ENCODE results near the gene ADA. TPM values are rescaled to one million over a fixed set of nuclear protein-coding genes. Genes with fewer than 3 reads are reported as not detected.

ADA gene
- total RNA-seq, 1 donor: 14.4 TPM

GRCh38 chr20:44627364-44628010 lies 24.0 kb downstream of the ADA start:
- Histone ChIP-seq H3K27me3 (ENCODE audit: insufficient read depth, low read length) (no peaks in the 10 kb centered on the region), H3K4me3 (ENCODE audit: low read length) (no peak overlapping the region), H3K9me3 (ENCODE audit: low read depth, low read length) (no peaks in the 10 kb centered on the region), H3K4me1 (ENCODE audit: insufficient read depth, low read length) (no peaks in the 10 kb centered on the region)

- Histone ChIP-seq H3K27me3 (ENCODE audit: insufficient read depth, low read length) (no peaks in the 10 kb centered on the region), H3K4me3 (ENCODE audit: low read length) (no peak overlapping the region), H3K9me3 (ENCODE audit: low read depth, low read length) (no peaks in the 10 kb centered on the region), H3K4me1 (ENCODE audit: insufficient read depth, low read length) (no peaks in the 10 kb centered on the region)
These were observed 25.2 kb downstream of the ADA start for GRCh38 chr20:44626278-44626677.

GRCh38 chr20:44625361-44625760 lies 26.1 kb downstream of the ADA start:
- Histone ChIP-seq H3K9me3 (ENCODE audit: low read depth, low read length) (no peaks in the 10 kb centered on the region), H3K27me3 (ENCODE audit: insufficient read depth, low read length) (no peaks in the 10 kb centered on the region), H3K4me3 (ENCODE audit: low read length) (no peak overlapping the region), H3K4me1 (ENCODE audit: insufficient read depth, low read length) (no peaks in the 10 kb centered on the region)

- Histone ChIP-seq H3K4me1 (ENCODE audit: insufficient read depth, low read length) (no peaks in the 10 kb centered on the region), H3K4me3 (ENCODE audit: low read length) (no peak overlapping the region), H3K9me3 (ENCODE audit: low read depth, low read length) (no peaks in the 10 kb centered on the region), H3K27me3 (ENCODE audit: insufficient read depth, low read length) (no peaks in the 10 kb centered on the region)
These were observed 26.7 kb downstream of the ADA start for GRCh38 chr20:44624743-44625271.

GRCh38 chr20:44624152-44624551 lies 27.3 kb downstream of the ADA start:
- H3K4me1 ChIP-seq (ENCODE audit: insufficient read depth, low read length): no peaks in the 10 kb centered on the region
- H3K4me3 ChIP-seq (ENCODE audit: low read length): no peak overlapping the region
- H3K9me3 ChIP-seq (ENCODE audit: low read depth, low read length): no peaks in the 10 kb centered on the region
- H3K27me3 ChIP-seq (ENCODE audit: insufficient read depth, low read length): no peaks in the 10 kb centered on the region

GRCh38 chr20:44622501-44623270 lies 28.8 kb downstream of the ADA start:
- Histone ChIP-seq H3K4me3 (ENCODE audit: low read length) (no peak overlapping the region), H3K4me1 (ENCODE audit: insufficient read depth, low read length) (peaks cover 5% of the 10 kb centered on the region), H3K9me3 (ENCODE audit: low read depth, low read length) (no peaks in the 10 kb centered on the region), H3K27me3 (ENCODE audit: insufficient read depth, low read length) (no peaks in the 10 kb centered on the region)

- Histone ChIP-seq H3K4me1 (ENCODE audit: insufficient read depth, low read length) (peaks cover 5% of the 10 kb centered on the region), H3K4me3 (ENCODE audit: low read length) (no peak overlapping the region), H3K9me3 (ENCODE audit: low read depth, low read length) (no peaks in the 10 kb centered on the region), H3K27me3 (ENCODE audit: insufficient read depth, low read length) (no peaks in the 10 kb centered on the region)
These were observed 29.6 kb downstream of the ADA start for GRCh38 chr20:44621939-44622338.

- Histone ChIP-seq H3K27me3 (ENCODE audit: insufficient read depth, low read length) (no peaks in the 10 kb centered on the region), H3K4me3 (ENCODE audit: low read length) (no peak overlapping the region)
These were observed 30.2 kb downstream of the ADA start for GRCh38 chr20:44621325-44621724.

GRCh38 chr20:44620030-44620429 lies 31.5 kb downstream of the ADA start:
- H3K27me3 ChIP-seq (ENCODE audit: insufficient read depth, low read length): no peaks in the 10 kb centered on the region
- peaks cover 14% of the 10 kb centered on the region for H3K4me1 ChIP-seq (ENCODE audit: insufficient read depth, low read length)
- H3K4me3 ChIP-seq (ENCODE audit: low read length): no peak overlapping the region
- no peaks in the 10 kb centered on the region for H3K9me3 ChIP-seq (ENCODE audit: low read depth, low read length)

More at GRCh38 chr20:44621325-44621724, 30.2 kb downstream of the ADA start:
- Histone ChIP-seq H3K4me1 (ENCODE audit: insufficient read depth, low read length) (peaks cover 5% of the 10 kb centered on the region), H3K9me3 (ENCODE audit: low read depth, low read length) (no peaks in the 10 kb centered on the region)

GRCh38 chr20:44619294-44619693 lies 32.2 kb downstream of the ADA start:
- no peaks in the 10 kb centered on the region for H3K9me3 ChIP-seq (ENCODE audit: low read depth, low read length)
- H3K27me3 ChIP-seq (ENCODE audit: insufficient read depth, low read length): no peaks in the 10 kb centered on the region
- peaks cover 21% of the 10 kb centered on the region for H3K4me1 ChIP-seq (ENCODE audit: insufficient read depth, low read length)
- no peak overlapping the region for H3K4me3 ChIP-seq (ENCODE audit: low read length)

- H3K27me3 ChIP-seq (ENCODE audit: insufficient read depth, low read length): no peaks in the 10 kb centered on the region
- H3K4me3 ChIP-seq (ENCODE audit: low read length): no peak overlapping the region
- peaks cover 21% of the 10 kb centered on the region for H3K4me1 ChIP-seq (ENCODE audit: insufficient read depth, low read length)
- H3K9me3 ChIP-seq (ENCODE audit: low read depth, low read length): no peaks in the 10 kb centered on the region
These were observed 33.2 kb downstream of the ADA start for GRCh38 chr20:44618318-44618731.

GRCh38 chr20:44616604-44616964 lies 34.9 kb downstream of the ADA start:
- peaks cover 23% of the 10 kb centered on the region for H3K4me1 ChIP-seq (ENCODE audit: insufficient read depth, low read length)
- H3K9me3 ChIP-seq (ENCODE audit: low read depth, low read length): no peaks in the 10 kb centered on the region

GRCh38 chr20:44615876-44616603 lies 35.5 kb downstream of the ADA start:
- H3K4me3 ChIP-seq (ENCODE audit: low read length): no peak overlapping the region
- peaks cover 28% of the 10 kb centered on the region for H3K4me1 ChIP-seq (ENCODE audit: insufficient read depth, low read length)
- no peaks in the 10 kb centered on the region for H3K27me3 ChIP-seq (ENCODE audit: insufficient read depth, low read length)
- H3K9me3 ChIP-seq (ENCODE audit: low read depth, low read length): no peaks in the 10 kb centered on the region

More at GRCh38 chr20:44616604-44616964, 34.9 kb downstream of the ADA start:
- Histone ChIP-seq H3K4me3 (ENCODE audit: low read length) (no peak overlapping the region), H3K27me3 (ENCODE audit: insufficient read depth, low read length) (no peaks in the 10 kb centered on the region)

GRCh38 chr20:44615169-44615791 lies 36.2 kb downstream of the ADA start:
- H3K9me3 ChIP-seq (ENCODE audit: low read depth, low read length): no peaks in the 10 kb centered on the region
- peaks cover 36% of the 10 kb centered on the region for H3K4me1 ChIP-seq (ENCODE audit: insufficient read depth, low read length)
- no peaks in the 10 kb centered on the region for H3K27me3 ChIP-seq (ENCODE audit: insufficient read depth, low read length)
- no peak overlapping the region for H3K4me3 ChIP-seq (ENCODE audit: low read length)

- Histone ChIP-seq H3K4me3 (ENCODE audit: low read length) (no peak overlapping the region), H3K4me1 (ENCODE audit: insufficient read depth, low read length) (peaks cover 43% of the 10 kb centered on the region), H3K27me3 (ENCODE audit: insufficient read depth, low read length) (no peaks in the 10 kb centered on the region), H3K9me3 (ENCODE audit: low read depth, low read length) (no peaks in the 10 kb centered on the region)
These were observed 37.0 kb downstream of the ADA start for GRCh38 chr20:44614525-44614924.
